SU-DHL-6 (cell line): Measurements from ENCODE around the gene IFNL4.

Experiments used
- H2AFZ ChIP-seq: fragments of 200-600 bp; sonication (generic); 2 replicates; pipeline ENCODE4 v1.6.1; 2014; ENCODE audit warnings: low read depth, mild to moderate bottlenecking, moderate library complexity, mixed read lengths, antibody characterized with exemption, low read length; ENCODE audit not compliant: severe bottlenecking
- H3F3A ChIP-seq: fragments of 200-600 bp; shearing (Covaris generic); 2 replicates; pipeline ENCODE4 v1.6.0; 2016; ENCODE audit warnings: antibody characterized with exemption, mild to moderate bottlenecking; ENCODE audit not compliant: insufficient read depth
- H3K27ac ChIP-seq: fragments of 200-600 bp; sonication (generic); 2 replicates; pipeline ENCODE4 v1.5.1; 2016; ENCODE audit warnings: low read depth, mild to moderate bottlenecking, low read length, moderate library complexity, mixed read lengths
- H3K27me3 ChIP-seq: fragments of 200-600 bp; sonication (generic), shearing (Covaris generic); 2 replicates; pipeline ENCODE4 v1.6.0; 2014; ENCODE audit warnings: mild to moderate bottlenecking, low read length
- H3K36me3 ChIP-seq: fragments of 200-600 bp; sonication (generic); 2 replicates; pipeline ENCODE4 v1.6.1; 2014; ENCODE audit warnings: mild to moderate bottlenecking, low read length, mixed read lengths
- H3K4me2 ChIP-seq: fragments of 300-600, 200-600 bp; shearing (Covaris generic), sonication (generic); 2 replicates; pipeline ENCODE4 v1.6.0; 2014; ENCODE audit warnings: low read length, low read depth, mild to moderate bottlenecking; ENCODE audit not compliant: poor library complexity, severe bottlenecking
- H3K4me3 ChIP-seq: fragments of 200-600 bp; sonication (generic); 2 replicates; pipeline ENCODE4 v1.5.1; 2014; ENCODE audit warnings: antibody characterized with exemption, low read length, mild to moderate bottlenecking, mixed read lengths; ENCODE audit not compliant: insufficient read depth, poor library complexity, severe bottlenecking
- H3K79me2 ChIP-seq: fragments of 200-600 bp; sonication (generic); 2 replicates; pipeline ENCODE4 v1.6.1; 2014; ENCODE audit warnings: mild to moderate bottlenecking, low read length, moderate library complexity; ENCODE audit not compliant: insufficient read depth
- H3K9ac ChIP-seq: fragments of 200-600 bp; sonication (generic); 2 replicates; pipeline ENCODE4 v1.7.0; 2014; ENCODE audit warnings: mild to moderate bottlenecking, low read length
- H3K9me2 ChIP-seq: fragments of 200-600 bp; sonication (generic); replicated peaks from 2 replicates; pipeline ENCODE4 v1.6.1; 2014; ENCODE audit warnings: low read length; ENCODE audit not compliant: insufficient read depth
- H3K9me3 ChIP-seq: fragments of 200-600 bp; sonication (generic); 2 replicates; pipeline ENCODE4 v1.6.1; 2014; ENCODE audit warnings: low read length, mixed read lengths; ENCODE audit not compliant: insufficient read depth
- H4K20me1 ChIP-seq: fragments of 200-600 bp; sonication (generic); 2 replicates; pipeline ENCODE4 v1.6.1; 2014; ENCODE audit warnings: low read depth, mild to moderate bottlenecking, antibody characterized with exemption, low read length, moderate library complexity, mixed read lengths
- EZH2phosphoT487 ChIP-seq: fragments of 200-600 bp; sonication (generic), shearing (Covaris generic); conservative IDR thresholded peaks from 2 replicates; pipeline ENCODE4 v1.6.1; 2018; ENCODE audit warnings: mild to moderate bottlenecking, antibody characterized with exemption, low read length, moderate library complexity, mixed read lengths
- TF ChIP-seq, protein P1 (sequence below): fragments of 200-600 bp; sonication (generic); IDR thresholded peaks from one replicate; pipeline ENCODE4 v1.5.1; 2017; ENCODE audit warnings: antibody characterized with exemption, mild to moderate bottlenecking, low read length, moderate library complexity; ENCODE audit not compliant: insufficient read depth, poor library complexity, severe bottlenecking

IFNL4 gene

DNA sequence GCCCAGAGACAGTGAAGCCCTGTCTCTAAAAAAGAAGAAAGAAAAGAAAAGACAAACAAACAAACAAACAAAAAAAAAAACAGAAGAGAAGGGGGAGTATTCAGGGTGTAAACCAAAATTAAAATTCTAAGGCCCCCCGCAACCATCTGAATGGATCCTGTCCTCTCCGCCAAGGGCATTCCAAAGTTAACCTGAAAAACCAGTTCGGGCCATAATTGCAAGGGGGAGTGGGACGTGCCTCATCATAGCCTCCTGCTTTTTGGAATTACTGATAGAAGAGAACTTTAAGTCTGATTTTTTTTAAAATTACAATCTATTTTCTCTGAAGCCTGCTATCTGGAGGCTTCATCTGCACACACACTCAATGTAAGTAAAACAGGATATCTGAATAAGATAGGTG lies 13.8 kb upstream of the IFNL4 start:
- no peaks in the 10 kb centered on the region for H3K27me3 ChIP-seq
- H3K4me2 ChIP-seq = no peak overlapping the region
- TF ChIP-seq, protein P1, sequence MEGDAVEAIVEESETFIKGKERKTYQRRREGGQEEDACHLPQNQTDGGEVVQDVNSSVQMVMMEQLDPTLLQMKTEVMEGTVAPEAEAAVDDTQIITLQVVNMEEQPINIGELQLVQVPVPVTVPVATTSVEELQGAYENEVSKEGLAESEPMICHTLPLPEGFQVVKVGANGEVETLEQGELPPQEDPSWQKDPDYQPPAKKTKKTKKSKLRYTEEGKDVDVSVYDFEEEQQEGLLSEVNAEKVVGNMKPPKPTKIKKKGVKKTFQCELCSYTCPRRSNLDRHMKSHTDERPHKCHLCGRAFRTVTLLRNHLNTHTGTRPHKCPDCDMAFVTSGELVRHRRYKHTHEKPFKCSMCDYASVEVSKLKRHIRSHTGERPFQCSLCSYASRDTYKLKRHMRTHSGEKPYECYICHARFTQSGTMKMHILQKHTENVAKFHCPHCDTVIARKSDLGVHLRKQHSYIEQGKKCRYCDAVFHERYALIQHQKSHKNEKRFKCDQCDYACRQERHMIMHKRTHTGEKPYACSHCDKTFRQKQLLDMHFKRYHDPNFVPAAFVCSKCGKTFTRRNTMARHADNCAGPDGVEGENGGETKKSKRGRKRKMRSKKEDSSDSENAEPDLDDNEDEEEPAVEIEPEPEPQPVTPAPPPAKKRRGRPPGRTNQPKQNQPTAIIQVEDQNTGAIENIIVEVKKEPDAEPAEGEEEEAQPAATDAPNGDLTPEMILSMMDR = no peak
- TF ChIP-seq EZH2phosphoT487 = no peak
- H3K9me2 ChIP-seq = no peaks in the 10 kb centered on the region
- H3K4me3 ChIP-seq = no peak overlapping the region
- H2AFZ ChIP-seq = no peak overlapping the region
- no peak overlapping the region for H3K27ac ChIP-seq
- no peaks in the 10 kb centered on the region for H3K79me2 ChIP-seq
- H4K20me1 ChIP-seq = no peaks in the 10 kb centered on the region
- no peak overlapping the region for H3K9ac ChIP-seq
- H3K9me3 ChIP-seq = no peaks in the 10 kb centered on the region
- no peaks in the 10 kb centered on the region for H3F3A ChIP-seq
- H3K36me3 ChIP-seq = no peaks in the 10 kb centered on the region

DNA sequence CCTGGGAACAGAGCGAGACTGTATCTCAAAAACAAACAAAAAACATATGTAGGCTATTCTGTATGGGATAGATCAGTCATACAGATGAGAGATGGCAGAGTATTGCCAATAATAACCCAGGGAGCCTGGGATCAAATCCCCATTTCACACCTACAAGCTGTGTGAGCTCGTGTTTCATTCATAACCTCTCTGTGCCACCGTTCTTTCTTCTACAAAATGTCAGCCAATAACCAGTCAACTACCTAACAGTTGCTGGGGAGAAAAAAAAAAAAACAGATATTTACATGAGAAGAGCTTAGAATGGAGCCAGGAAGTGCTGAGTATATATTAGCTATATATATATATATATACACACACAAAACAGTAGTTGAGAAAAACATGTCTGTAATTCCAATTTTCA lies 13.0 kb upstream of the IFNL4 start:
- Histone ChIP-seq H3K9me2 (no peaks in the 10 kb centered on the region), H3K27me3 (no peaks in the 10 kb centered on the region), H4K20me1 (no peaks in the 10 kb centered on the region), H3K9ac (no peak overlapping the region), H3K4me2 (no peak overlapping the region), H2AFZ (no peak overlapping the region), H3K36me3 (no peaks in the 10 kb centered on the region), H3F3A (no peaks in the 10 kb centered on the region), H3K79me2 (no peaks in the 10 kb centered on the region), H3K27ac (no peak overlapping the region), H3K4me3 (no peak overlapping the region), H3K9me3 (no peaks in the 10 kb centered on the region)
- TF ChIP-seq, protein P1 = no peak
- no peak for TF ChIP-seq EZH2phosphoT487

DNA sequence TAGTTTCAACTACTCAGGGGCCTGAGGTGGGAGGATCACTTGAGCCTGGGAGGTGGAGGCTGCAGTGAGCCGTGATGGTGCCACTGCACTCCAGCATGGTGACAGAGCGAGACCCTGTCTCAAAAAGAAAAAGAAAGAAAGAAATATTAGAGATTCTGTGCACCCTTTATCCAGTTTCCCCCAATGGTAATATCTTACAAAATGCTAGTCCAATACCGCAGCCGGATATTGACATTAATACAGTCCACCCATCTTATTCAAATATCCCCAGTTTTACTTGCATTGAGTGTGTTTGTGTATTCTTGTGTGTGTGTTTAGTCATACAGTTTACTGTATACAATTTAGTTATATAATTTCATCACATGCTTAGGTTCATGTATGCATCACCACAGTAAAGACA lies 8.6 kb upstream of the IFNL4 start:
- Histone ChIP-seq H3K9me2 (no peaks in the 10 kb centered on the region), H3K27ac (no peak overlapping the region), H3K27me3 (no peaks in the 10 kb centered on the region), H3K4me3 (no peak overlapping the region), H3K36me3 (no peaks in the 10 kb centered on the region), H2AFZ (no peak overlapping the region), H3K9ac (no peak overlapping the region), H3K4me2 (no peak overlapping the region), H3K9me3 (no peaks in the 10 kb centered on the region), H3K79me2 (no peaks in the 10 kb centered on the region), H3F3A (no peaks in the 10 kb centered on the region), H4K20me1 (no peaks in the 10 kb centered on the region)
- no peak for TF ChIP-seq EZH2phosphoT487
- TF ChIP-seq, protein P1 = no peak
